ENCODE results near the gene MARCHF3. TPM values are rescaled to one million over a fixed set of nuclear protein-coding genes. Genes with fewer than 3 reads are reported as not detected.

MARCHF3 gene
- total RNA-seq, 1 donor from 2014 or later = 5.7 TPM

GRCh38 chr5:127038550-127038949 is 8.2 kb upstream of the MARCHF3 start:
- TF ChIP-seq, protein P1, sequence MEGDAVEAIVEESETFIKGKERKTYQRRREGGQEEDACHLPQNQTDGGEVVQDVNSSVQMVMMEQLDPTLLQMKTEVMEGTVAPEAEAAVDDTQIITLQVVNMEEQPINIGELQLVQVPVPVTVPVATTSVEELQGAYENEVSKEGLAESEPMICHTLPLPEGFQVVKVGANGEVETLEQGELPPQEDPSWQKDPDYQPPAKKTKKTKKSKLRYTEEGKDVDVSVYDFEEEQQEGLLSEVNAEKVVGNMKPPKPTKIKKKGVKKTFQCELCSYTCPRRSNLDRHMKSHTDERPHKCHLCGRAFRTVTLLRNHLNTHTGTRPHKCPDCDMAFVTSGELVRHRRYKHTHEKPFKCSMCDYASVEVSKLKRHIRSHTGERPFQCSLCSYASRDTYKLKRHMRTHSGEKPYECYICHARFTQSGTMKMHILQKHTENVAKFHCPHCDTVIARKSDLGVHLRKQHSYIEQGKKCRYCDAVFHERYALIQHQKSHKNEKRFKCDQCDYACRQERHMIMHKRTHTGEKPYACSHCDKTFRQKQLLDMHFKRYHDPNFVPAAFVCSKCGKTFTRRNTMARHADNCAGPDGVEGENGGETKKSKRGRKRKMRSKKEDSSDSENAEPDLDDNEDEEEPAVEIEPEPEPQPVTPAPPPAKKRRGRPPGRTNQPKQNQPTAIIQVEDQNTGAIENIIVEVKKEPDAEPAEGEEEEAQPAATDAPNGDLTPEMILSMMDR (IDR thresholded peaks at IDR 0.05; ENCODE audit: partially characterized antibody, unreplicated experiment) = no peak
- Mint-ChIP-seq H3K9me3 (ENCODE audit: unreplicated experiment) (no peaks in the 10 kb centered on the region), H3K27me3 (ENCODE audit: unreplicated experiment) (peaks cover 2% of the 10 kb centered on the region), H3K4me1 (ENCODE audit: low read depth, unreplicated experiment) (peaks cover 3% of the 10 kb centered on the region), H3K4me3 (ENCODE audit: unreplicated experiment) (no peak overlapping the region), H3K27ac (ENCODE audit: unreplicated experiment) (no peak overlapping the region), H3K36me3 (ENCODE audit: unreplicated experiment) (no peaks in the 10 kb centered on the region)
- DNase-seq = no peak

- DNase-seq = no peak
- H3K4me1 Mint-ChIP-seq (ENCODE audit: low read depth, unreplicated experiment) = peaks cover 8% of the 10 kb centered on the region
- H3K27me3 Mint-ChIP-seq (ENCODE audit: unreplicated experiment) = peaks cover 4% of the 10 kb centered on the region
- H3K36me3 Mint-ChIP-seq (ENCODE audit: unreplicated experiment) = no peaks in the 10 kb centered on the region
- peaks cover 7% of the 10 kb centered on the region for H3K9me3 Mint-ChIP-seq (ENCODE audit: unreplicated experiment)
- TF ChIP-seq, protein P1 (IDR thresholded peaks at IDR 0.05; ENCODE audit: partially characterized antibody, unreplicated experiment) = no peak
- H3K27ac Mint-ChIP-seq (ENCODE audit: unreplicated experiment) = peak overlapping the region; percentile 72
- peak overlapping the region; percentile 85 for H3K4me3 Mint-ChIP-seq (ENCODE audit: unreplicated experiment)
Measured at GRCh38 chr5:127031863-127032232, 1.5 kb upstream of the MARCHF3 start.

- Mint-ChIP-seq H3K9me3 (ENCODE audit: unreplicated experiment) (peaks cover 7% of the 10 kb centered on the region), H3K27me3 (ENCODE audit: unreplicated experiment) (peaks cover 4% of the 10 kb centered on the region), H3K36me3 (ENCODE audit: unreplicated experiment) (no peaks in the 10 kb centered on the region), H3K4me1 (ENCODE audit: low read depth, unreplicated experiment) (peaks cover 8% of the 10 kb centered on the region), H3K4me3 (ENCODE audit: unreplicated experiment) (peak overlapping the region; percentile 85), H3K27ac (ENCODE audit: unreplicated experiment) (peak overlapping the region; percentile 72)
- TF ChIP-seq, protein P1 (IDR thresholded peaks at IDR 0.05; ENCODE audit: partially characterized antibody, unreplicated experiment) = no peak
- peak; percentile 34 for DNase-seq
Measured at GRCh38 chr5:127031147-127031862, 947 bp upstream of the MARCHF3 start.

DNA sequence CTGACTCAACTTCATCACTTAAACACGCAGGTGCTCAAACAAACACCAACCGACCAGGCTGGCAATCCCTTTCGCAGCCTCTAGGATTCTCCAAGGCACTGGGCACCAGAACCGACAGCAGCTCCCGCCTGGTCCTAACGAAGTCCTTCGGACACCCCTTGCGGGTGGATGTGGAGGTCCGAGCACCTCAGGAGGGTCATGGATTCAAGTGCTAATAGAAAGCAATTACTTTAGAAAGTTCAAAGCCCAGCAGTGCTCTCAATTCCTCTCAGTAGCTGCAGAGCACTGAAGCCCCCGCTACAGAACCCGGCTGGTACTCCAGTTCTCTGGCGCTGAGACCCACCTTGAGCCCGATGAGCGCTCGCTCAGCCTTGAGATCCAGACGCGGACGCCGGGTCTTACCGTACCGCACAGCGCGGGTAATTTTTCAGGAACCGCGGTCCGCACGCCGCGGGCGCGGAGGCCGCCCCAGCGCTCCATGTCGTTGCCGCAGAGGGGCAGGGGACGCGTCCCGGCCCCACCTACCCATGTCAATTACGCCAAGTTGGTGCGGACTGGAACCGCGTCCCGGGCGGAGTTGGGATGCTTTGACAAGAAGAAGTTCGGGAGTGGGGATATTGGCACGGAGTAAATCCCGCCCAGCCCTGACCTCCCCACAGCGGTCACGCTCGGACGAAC is 638 bp downstream of the MARCHF3 start:
- Mint-ChIP-seq H3K9me3 (ENCODE audit: unreplicated experiment) (peaks cover 11% of the 10 kb centered on the region), H3K4me3 (ENCODE audit: unreplicated experiment) (peak overlapping the region; percentile 72), H3K4me1 (ENCODE audit: low read depth, unreplicated experiment) (peaks cover 17% of the 10 kb centered on the region), H3K27ac (ENCODE audit: unreplicated experiment) (no peak overlapping the region), H3K27me3 (ENCODE audit: unreplicated experiment) (peaks cover 6% of the 10 kb centered on the region), H3K36me3 (ENCODE audit: unreplicated experiment) (no peaks in the 10 kb centered on the region)
- DNase-seq = peak; percentile 66
- TF ChIP-seq, protein P1 (IDR thresholded peaks at IDR 0.05; ENCODE audit: partially characterized antibody, unreplicated experiment) = peak; percentile 62

All from glutamatergic neuron (in vitro differentiated cells).